SW480 (cell line): ENCODE results near the gene TUBB8.
"Not testable (repeated sequence)": the region's sequence is repeated elsewhere in the genome, so short reads cannot be mapped to it uniquely, and the experiment has no call there.

Experiments
- DNase-seq: peaks from one replicate; pipeline ENCODE4 v3.0.0-alpha.2; 2016; ENCODE audit warnings: low spot score

The TUBB8 gene

GRCh38 chr10:48996-49395 is at the start of gene TUBB8:
Gene TUBB8, minus strand, starts transcription at chr10:49296. Its CDS starts 58 bp downstream, at chr10:49238.
- no peak for DNase-seq

GRCh38 chr10:96466-96865 is 47.4 kb upstream of the TUBB8 start:
- no peak for DNase-seq

DNA sequence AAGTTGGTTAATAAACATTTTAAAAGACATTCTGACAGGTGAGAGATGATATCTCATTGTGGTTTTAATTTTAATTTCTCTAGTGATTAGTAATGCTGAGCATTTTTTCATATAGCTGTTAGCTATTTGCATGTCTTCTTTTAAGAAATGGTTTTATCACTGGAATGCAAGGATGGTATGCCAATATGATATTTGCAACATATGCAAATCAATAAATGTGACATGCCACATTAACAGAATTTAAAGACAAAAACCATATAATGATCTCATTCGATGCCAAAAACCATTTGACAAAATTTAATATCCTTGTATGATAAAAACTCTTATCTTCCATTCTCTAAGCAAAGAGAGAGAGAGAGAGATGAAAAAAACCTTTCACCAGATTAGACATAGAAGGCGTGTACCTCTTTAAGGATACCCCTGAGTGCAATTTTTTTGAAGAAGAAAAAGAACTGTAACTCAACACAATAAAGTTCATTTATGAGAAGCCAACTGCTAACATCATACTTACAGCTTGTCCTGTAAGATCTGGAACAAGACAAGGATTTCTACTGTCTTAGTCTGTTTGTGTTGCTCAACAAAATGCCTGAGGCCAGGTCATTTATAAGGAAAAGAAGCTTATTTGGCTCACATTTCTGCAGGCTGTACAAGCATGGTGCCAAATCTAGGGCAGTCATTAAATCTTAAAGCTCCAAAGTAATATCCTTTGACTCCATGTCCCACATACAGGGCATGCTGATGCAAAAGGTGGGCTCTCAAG is 46.4 kb upstream of the TUBB8 start:
- no peak for DNase-seq

DNA sequence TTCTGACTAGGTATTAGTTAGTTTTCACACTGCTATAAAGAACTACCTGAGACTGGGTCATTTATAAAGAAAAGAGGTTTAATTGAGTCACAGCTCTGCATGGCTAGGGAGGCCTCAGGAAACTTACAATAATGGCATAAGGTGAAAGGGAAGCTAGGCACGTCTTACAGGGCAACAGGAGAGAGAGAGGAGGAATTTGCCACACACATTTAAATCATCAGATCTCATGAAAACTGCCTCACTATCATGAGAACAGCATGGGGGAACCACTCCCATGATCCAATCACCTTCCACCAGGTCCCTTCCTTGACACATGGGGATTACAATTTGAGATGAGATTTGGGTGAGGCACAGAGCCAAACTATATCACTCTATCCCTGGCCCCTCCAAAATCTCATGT is 45.5 kb upstream of the TUBB8 start:
- DNase-seq = no peak

DNA sequence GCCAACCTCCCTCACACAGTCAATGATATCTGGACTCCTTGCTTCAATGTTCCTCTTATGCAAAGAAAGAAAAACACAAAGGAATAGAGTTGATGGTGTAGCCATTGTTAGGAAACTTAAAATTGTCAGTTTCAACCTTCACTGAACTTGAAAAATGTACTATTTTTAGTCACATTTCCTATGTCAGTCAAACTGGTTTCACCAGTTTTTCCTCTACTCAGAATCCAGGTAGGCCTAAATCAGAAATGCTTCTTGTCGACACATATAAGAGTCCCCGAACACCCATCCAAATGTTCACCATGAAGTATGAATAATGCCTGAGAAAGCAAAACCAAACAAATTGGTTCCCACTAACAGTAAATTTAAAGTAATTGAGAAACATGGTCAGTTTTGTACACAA is 43.8 kb upstream of the TUBB8 start:
- no peak for DNase-seq

GRCh38 chr10:92153-92552 is 43.1 kb upstream of the TUBB8 start:
- no peak for DNase-seq

DNA sequence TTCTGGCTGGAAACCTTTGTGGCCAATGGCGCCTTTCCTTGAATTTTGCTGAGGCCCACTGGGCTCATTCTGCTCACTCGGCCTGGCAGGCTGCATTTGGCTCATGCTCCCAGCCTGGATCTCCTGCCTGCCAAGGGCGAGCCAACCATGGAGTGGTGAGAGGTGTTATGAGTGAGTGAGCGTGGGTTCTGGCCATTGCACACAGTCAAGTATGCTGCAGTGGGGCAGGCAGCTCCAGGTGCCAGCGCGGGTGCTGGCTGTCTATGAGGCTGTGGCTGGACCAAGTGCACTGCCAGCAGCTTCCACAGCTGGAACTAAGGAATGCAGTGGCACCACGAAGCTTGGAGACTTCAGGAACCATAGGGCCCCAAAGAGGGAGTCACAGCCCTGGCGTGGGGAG is 42.2 kb upstream of the TUBB8 start:
- DNase-seq = no peak

GRCh38 chr10:90161-90560 is 41.1 kb upstream of the TUBB8 start:
- DNase-seq = no peak

- no peak for DNase-seq
Observed at GRCh38 chr10:89248-89647, 40.2 kb upstream of the TUBB8 start.

DNA sequence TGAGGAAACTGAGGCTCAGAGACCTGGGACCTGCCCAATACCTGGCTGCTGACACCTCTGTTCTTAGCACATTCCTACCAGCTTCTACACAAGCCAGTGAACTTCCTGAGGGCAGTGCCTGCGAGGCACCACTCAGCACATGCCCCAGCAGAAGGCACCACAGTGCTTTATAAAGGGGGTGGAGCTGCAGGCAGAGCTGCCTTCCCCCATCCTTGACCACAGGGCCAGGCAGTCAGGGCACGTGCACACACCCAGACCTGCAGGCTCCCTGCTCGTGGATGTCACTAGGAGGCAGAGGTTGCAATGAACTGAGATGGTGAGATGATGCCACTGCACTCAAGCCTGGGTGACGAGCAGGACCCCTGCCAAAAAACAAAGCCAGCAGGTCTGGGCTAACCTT is 39.2 kb upstream of the TUBB8 start:
- DNase-seq = no peak

- DNase-seq = no peak
Observed at GRCh38 chr10:87177-88080, 38.3 kb upstream of the TUBB8 start.

- DNase-seq = no peak
Observed at GRCh38 chr10:86031-86430, 36.9 kb upstream of the TUBB8 start.

- no peak for DNase-seq
Observed at GRCh38 chr10:85044-85443, 35.9 kb upstream of the TUBB8 start.

- DNase-seq = no peak
Observed at GRCh38 chr10:83930-84530, 34.9 kb upstream of the TUBB8 start.

DNA sequence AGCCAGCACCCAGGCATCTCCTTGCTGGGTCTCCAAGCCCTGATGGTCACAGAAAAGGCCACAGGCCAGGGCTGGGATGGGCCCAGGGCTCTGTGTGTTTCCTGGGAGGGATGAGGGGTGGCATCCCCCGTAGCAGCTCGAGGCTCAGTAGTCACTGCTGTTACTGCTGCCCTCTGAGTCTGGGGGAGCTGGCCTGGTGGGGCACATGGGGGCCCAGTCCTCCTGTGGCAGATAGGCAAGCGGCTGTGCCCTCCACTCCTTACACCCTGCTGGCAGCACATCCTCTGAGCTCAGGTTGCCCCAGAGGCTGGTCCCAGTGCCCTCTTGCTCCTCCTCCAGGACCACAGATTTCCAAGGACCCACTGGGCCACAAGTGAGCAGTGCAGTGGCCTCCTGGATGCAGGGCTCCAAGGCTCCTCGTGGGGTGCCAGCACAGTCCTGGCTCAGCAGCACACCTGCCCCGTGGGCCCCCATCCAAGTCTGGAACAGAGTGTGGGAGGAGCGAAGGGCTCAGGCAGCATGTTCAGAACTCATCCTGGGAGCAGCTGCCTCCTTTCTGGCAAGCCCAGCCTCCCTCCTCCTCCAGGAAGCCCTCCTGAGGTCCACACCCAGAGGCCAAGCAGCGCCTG is 31.5 kb upstream of the TUBB8 start:
- DNase-seq = no peak

- no peak for DNase-seq
Observed at GRCh38 chr10:79532-80215, 30.6 kb upstream of the TUBB8 start.

- DNase-seq = no peak
Observed at GRCh38 chr10:78556-78955, 29.5 kb upstream of the TUBB8 start.

- not testable (repeated sequence) for DNase-seq
Observed at GRCh38 chr10:74266-74621, 25.1 kb upstream of the TUBB8 start.

DNA sequence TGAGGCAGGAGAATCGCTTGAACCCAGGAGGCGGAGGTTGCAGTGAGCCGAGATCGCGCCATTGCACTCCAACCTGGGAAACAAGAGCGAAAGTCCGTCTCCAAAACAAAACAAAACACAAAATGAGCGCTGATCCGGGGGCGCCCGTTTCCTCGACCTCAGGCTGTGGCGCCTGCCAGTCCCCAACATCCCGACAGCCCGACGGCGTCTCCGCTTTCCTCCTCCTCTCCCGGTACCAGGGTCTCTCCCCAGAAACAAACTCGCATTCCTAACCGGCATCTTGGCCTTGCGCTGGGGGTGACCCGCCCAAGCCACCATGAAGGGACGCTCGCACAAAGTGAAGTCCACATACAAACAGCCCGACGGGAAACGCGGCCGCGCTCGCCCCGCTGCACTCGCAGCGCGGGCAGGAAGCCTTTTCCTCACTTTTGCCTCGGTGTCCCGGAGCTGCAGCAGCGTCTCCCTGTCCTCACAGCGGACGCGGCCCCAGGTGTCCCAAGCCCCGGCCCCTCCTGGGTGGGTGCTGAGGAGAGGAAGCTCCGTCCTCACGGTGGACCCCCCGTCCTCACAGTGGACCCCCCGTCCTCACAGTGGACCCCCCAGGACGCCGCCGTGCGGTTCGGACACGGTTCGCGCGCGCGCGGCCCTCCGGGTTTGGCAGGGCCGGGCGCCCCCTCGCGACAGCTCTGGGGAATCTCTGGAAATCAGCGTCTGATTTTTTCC is 24.6 kb upstream of the TUBB8 start:
- DNase-seq = not testable (repeated sequence)

GRCh38 chr10:68156-68555 is 19.1 kb upstream of the TUBB8 start:
- not testable (repeated sequence) for DNase-seq

DNA sequence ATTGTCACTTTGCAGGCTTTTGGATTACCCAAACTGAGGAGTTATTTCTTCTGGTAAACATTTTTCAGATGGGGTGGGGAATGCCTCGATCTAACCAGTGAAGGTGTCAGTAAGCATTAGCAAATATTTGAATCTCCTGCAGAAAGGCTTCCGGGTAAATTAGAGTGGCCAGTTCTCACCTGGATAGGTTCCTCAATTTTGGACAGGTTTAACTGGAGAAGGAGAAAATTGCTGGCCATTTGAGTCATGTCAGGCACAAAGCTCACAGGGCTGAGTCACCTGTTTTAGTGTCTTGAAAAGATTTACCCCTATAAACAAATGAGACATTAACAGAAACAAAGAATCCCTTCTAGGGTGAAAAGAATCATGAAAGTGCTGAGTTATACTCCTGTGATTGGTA is 830 bp upstream of the TUBB8 start:
- not testable (repeated sequence) for DNase-seq
